HG02885 (cell line): ENCODE results near the gene ITPKB.
A peak's percentile ranks its signal among the peaks of the same experiment; 100 is the strongest.
"Not testable (repeated sequence)": the region's sequence is repeated elsewhere in the genome, so short reads cannot be mapped to it uniquely, and the experiment has no call there.

Experiments
- ATAC-seq: cut with Tn5 transposase; IDR thresholded peaks from one replicate; pipeline ENCODE4 v1.9.1; 2021; ENCODE audit warnings: mild to moderate bottlenecking; ENCODE audit not compliant: unreplicated experiment, poor library complexity

ITPKB gene

DNA sequence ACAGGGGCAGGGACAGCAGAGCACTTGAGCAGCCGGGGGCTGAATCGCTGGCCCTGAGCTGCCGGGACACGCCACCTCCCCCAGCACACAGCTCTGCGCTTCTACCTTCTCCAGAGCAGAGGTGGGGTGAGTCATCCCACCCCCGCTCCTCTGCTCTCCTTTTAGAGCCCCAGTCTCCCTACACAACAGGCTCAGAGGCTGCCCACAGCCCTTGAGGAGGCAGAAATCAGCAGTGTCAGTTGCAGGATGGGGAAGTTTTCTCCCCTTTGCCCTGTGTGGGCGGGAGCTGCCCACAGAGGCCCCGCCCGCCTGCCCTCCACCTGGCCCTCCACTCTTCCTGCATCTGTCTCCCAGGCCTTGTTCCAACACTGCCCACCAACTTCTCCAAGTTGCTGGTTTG, 95.9 kb downstream of the ITPKB start:
- peak; percentile 81 for ATAC-seq

- ATAC-seq, result no peak
These were observed 96.7 kb downstream of the ITPKB start for GRCh38 chr1:226642421-226642820.

GRCh38 chr1:226641671-226642231, 97.3 kb downstream of the ITPKB start:
- ATAC-seq, result no peak

DNA sequence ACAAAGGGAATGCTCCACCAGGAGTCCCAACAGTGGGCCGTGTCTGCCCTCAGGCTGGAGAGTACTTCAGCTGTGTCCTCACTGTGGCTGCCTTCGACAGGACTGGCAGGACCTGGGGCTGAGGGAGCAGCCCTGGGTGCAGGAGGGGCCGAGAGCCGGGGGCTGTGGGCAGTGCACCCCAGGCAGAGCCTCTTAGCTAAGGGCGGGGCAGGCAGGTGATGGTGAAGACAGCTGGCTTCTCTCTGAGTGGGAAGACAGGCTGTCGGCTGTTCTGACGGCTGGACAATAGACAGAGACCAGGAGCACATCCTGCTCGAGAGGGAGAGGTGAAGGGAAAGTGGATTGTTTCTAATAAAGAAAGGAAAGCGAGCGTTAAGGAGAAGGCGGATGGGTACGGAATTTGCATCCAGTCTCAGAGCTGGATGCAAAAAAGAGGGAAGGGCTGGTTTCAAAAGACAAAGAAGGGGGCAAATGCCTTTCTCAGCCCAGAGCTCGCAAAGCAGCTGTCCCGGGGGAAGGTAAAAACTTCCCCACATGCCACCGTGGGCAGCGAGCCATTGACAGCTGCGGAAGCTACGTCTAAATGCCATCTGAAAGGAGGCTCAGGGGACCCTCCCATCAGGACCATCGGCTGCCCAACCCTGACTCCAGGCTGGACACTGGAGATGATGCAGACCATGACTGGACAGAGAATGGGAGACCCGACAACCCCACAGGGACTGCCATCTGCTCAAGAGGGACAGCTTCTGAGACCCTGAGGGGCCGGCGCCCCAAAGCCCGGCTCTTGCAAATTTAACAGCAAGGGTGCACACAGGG, 98.6 kb downstream of the ITPKB start:
- ATAC-seq, result no peak

DNA sequence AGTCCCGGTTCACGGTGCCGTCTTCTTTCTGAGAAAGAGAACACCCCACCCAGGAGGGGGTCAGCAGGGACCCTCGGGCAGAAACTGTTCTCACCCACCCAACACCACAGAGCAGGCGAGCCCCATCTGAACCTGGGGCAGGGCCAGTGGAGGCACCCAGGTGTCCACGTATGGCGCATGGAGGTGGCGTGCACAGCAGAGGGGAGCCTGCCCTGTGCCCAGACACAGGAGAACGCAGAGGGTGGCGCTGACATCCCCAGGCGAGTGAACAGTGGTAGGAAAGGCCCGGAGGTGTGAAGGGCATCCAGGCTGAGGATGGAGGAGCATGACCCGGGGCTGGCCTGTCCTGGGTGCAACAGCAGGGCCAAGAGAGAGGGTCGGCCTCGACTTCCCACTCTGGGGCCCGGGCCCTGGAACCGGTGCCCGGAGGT, 99.4 kb downstream of the ITPKB start:
- ATAC-seq, result no peak

DNA sequence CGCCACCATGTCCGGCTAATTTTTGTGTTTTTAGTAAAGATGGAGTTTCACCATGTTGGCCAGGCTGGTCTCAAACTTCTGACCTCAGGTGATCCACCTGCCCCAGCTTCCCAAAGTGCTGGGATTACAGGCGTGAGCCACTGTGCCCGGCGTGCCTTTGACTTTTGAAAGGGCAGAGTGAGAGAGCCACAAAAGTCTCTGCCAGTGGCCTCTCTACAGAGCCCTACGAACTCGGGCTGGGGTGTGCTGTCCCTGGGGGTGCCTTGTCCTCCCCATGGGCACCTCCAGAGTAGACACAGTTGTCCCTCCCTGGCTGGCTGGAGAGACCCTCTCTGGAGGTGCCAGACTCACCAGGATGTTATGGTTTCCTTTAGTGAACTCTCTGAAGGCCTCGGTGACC, 99.9 kb downstream of the ITPKB start:
- not testable (repeated sequence) for ATAC-seq

GRCh38 chr1:226638608-226639007, 100.5 kb downstream of the ITPKB start:
- no peak for ATAC-seq

DNA sequence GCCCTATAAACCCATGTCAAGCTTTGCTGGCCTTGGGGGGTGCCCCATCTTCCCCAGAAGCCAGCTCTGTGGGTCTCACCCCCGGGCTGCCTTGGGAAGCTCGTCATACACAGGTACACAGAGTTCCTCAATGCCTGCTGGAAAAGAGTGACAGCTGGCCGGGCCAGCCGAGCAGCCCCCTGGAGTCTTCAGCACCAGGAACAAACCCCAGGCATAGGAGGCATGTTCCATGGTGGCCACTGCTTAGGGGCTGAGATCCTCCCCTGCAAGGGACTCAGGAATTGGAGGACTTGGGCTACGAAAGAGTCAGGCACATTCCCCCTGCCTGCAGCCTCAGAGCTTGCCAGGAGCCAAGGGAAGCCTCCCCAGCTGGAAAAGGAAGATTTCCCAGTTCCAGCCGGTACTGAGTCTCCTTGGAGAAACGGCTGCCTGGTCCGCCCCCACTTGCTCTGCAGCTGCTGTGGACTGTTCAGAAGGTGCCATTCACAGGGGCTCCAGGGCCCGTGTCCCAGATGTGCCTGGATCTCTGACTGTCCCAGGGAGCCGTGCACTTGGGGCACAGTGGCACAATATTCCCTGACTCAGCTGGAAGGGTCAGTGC, 101.0 kb downstream of the ITPKB start:
- ATAC-seq, result no peak

GRCh38 chr1:226637147-226637935, 101.7 kb downstream of the ITPKB start:
- no peak for ATAC-seq

GRCh38 chr1:226636847-226637096, 102.3 kb downstream of the ITPKB start:
- ATAC-seq, result no peak

DNA sequence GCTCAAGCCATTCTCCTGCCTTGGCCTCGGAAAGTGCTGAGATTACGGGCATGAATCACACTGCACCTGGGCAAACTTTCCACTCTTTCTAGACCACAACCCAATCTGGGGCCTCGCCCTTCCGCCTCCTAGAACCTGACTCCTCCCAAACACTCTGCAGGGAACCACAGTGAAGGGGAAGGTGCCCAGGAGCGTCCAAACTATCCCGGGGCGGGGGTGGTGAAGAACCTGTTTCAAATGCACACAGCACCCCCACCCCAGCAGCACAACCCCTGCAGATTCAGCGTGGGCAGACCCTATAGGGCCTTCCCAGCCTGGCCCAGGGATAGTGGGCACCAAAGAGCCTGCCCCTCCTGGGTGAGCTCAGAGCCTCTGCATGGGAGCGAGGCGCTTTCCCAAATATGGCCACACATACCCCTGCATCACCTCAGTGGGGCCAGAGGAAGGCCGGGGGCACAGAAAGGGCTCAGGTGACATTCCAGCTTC, 103.6 kb downstream of the ITPKB start:
- ATAC-seq, result no peak

DNA sequence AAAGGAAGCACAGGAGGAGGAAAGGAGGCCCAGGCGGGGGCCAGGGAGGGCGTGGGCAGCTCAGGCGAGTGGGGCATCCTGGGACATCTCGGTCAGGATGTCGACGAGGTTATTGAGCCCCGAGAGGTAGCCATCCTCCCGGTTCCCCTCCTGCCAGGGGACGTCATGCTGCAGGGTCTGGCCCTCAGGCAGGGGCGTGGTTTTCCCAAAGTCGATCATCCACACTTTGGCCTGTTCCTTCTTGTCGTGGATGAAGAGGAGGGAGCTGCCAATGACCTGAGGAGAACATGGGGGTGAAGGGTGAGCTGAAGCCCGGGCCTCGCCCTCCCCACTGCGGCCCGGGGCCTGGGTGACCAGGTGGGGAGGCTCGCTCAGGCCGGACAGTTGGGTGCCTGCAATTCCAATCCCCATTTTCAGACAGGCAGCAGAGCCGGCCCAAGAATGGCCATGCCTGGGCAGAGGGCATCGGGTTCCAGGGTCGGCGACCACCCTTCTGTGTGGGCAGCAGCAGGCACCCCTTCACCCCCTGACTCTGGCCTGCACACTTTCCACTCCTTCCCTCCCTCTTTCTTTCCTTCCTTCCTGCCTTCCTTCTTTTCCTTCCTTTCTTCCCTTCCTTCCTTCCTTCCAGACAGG, 104.4 kb downstream of the ITPKB start:
- ATAC-seq, result no peak

- peak; percentile 78 for ATAC-seq
These were observed 104.9 kb downstream of the ITPKB start for GRCh38 chr1:226634166-226634588.

GRCh38 chr1:226633541-226634165, 105.4 kb downstream of the ITPKB start:
- ATAC-seq, result no peak

DNA sequence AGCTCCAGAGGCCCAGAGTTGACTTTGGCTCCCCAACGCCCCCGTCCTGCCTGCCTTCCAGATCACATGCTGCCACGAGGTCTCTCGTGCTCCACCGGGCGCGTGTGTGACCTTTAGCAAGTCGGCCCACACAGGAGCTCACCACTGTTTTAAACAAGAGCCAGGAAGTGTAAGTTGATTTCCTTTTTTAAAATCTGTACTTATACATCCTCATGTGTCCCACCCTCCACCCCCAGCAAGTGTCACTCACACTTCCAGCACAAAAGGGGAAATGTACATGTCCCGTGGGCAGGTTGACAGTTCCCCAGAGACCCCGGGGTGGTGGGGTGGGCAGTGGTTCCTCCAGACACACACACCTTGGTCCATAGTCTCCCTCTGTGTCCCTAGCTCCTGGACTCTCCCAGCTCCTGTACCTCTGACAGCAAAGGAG, 106.1 kb downstream of the ITPKB start:
- peak; percentile 41 for ATAC-seq

DNA sequence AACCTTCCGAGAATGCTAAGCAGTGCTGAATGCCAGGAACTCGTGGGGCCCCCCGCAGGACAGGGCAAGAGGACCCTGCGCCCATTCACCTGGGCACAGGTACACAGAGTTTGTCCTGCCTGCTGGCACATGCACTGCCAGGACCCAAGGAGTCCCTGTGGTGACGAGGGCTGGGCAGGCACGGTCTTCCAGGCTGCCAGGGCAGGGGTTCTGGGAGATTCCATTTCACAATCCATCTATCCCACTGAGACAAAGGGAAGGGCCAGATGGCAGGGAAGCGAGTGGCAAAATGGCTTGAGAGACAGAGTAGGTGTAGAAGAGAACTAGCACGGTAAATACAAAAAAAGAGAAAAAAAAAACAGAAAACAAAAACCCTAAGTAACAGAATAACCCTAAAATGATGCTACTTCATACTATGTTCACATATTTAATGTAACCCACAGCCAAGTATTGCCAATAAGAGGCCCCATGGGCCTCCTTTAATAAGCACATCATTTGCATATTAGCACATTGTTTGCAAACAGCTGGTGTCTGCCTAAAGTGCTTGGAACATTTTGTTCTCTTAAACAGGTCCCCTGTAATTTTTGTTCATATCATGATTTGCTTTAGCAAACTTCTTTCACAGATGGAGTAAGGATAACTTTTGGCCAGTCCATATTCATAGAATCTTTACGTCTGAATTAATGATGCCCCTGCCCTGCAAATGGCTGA, 106.8 kb downstream of the ITPKB start:
- no peak for ATAC-seq

DNA sequence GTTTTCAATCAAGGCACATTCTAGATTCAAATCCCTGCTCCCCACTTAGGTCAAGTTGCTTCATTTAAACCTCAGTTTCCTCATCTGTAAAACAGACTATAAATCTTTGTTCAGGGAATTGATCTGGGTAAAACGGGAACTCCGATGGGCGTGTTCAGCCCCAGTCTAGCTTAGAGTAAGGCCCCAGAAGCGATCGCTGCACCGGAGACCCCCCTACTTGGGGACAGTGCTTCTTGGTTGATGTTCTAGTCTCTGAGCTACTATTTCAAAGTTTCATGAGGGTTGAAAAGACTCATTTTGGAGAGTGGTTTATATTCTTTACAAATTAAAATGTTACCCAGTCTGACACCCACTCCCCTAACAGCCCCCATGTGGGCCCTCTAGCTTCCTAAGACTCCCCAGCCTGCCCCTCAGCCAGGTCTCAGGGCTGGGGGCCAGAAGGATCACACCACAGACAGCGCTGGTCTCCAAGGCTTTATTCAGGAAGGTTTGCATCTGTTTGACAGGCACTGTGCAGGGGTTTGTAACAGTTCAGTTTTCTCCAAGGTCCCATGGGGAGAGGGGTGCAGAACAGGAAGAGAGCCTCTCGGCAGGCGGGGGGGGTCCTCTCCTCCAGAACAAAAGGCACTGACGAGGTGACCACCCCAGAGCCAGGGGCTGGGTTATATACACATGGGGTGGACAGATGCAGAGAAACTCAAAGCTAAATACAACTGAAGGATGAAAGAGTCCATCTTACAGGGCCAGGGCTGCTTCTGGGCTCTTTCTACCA, 107.7 kb downstream of the ITPKB start:
- no peak for ATAC-seq

- ATAC-seq, result no peak
These were observed 108.5 kb downstream of the ITPKB start for GRCh38 chr1:226630592-226630991.
